Measurements from ENCODE around the gene KIRREL3.

DNA sequence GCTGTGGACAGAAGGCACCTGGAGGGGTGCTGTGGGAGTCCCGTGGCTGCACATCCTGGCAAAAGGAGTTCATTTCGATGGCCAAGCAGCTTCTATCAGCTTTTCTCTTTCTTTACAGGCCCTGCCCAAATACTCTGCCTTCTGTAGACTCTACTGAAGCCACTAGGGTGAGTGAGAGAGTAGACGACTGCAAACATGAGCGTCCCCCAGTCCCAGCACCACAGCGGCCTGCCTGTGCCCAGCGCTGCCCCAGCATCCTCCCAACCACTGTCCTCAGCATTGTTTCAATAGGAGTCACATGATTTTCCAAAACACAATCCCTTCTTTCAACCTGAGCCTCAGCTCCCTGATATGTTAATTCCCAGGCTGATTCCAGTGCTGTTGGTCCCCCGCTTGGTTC, 110.0 kb downstream of the KIRREL3 start:
- no peak for TF ChIP-seq EZH2 (IDR thresholded peaks at IDR 0.05; ENCODE audit: insufficient read depth, poor library complexity, severe bottlenecking)
- no peak for TF ChIP-seq EZH2phosphoT487 (IDR thresholded peaks at IDR 0.05; ENCODE audit: insufficient read depth, low read depth)
